IMR-90 (cell line): ENCODE data around the gene PRPF8.

Experiments used
- BHLHE40 ChIP-seq: fragments of 150-350 bp; IDR thresholded peaks from 2 replicates; pipeline ENCODE4 v1.6.1; 2016; ENCODE audit warnings: mild to moderate bottlenecking, low read depth, low read length
- CEBPB ChIP-seq: IDR thresholded peaks from 2 replicates; pipeline ENCODE4 v1.6.1; 2012; ENCODE audit warnings: low read depth, low read length, improper control_type of control experiment
- CTCF ChIP-seq: conservative IDR thresholded peaks from 2 replicates; pipeline ENCODE4 v1.5.1; 2012; ENCODE audit warnings: mild to moderate bottlenecking, low read depth, low read length, improper control_type of control experiment
- POLR2A ChIP-seq: IDR thresholded peaks from 2 replicates; pipeline ENCODE4 v1.6.1; 2012; ENCODE audit warnings: mild to moderate bottlenecking, low read depth, low read length
- RAD21 ChIP-seq: IDR thresholded peaks from 2 replicates; pipeline ENCODE4 v1.6.1; 2012; ENCODE audit warnings: low read length, improper control_type of control experiment
- RFX5 ChIP-seq: IDR thresholded peaks from 2 replicates; pipeline ENCODE4 v1.8.0; 2012; ENCODE audit warnings: low read depth, mild to moderate bottlenecking, low read length, moderate library complexity
- SMC3 ChIP-seq: fragments of 150-350 bp; IDR thresholded peaks from 2 replicates; pipeline ENCODE4 v1.6.1; 2016; ENCODE audit warnings: low read depth, mild to moderate bottlenecking, antibody characterized with exemption, low read length, moderate library complexity

- TF ChIP-seq POLR2A, result no peak
- TF ChIP-seq SMC3, result no peak
- TF ChIP-seq CTCF, result no peak
- no peak for TF ChIP-seq RFX5
- TF ChIP-seq RAD21, result no peak
- TF ChIP-seq CEBPB, result no peak
- no peak for TF ChIP-seq BHLHE40
Observed at GRCh38 chr17:1640329-1641064, 44.2 kb downstream of the PRPF8 start.
